GM21367 (cell line): ENCODE data around the gene GOLGA3.
"Not testable (repeated sequence)": the region's sequence is repeated elsewhere in the genome, so short reads cannot be mapped to it uniquely, and the experiment has no call there.

Experiments
- ATAC-seq: cut with Tn5 transposase; IDR thresholded peaks from one replicate; pipeline ENCODE4 v1.9.1; 2021; ENCODE audit not compliant: unreplicated experiment

Gene GOLGA3

GRCh38 chr12:132754160-132754932 is 74.3 kb downstream of the GOLGA3 start:
- ATAC-seq = no peak

- ATAC-seq = not testable (repeated sequence)
Observed at GRCh38 chr12:132753670-132754069, 75.0 kb downstream of the GOLGA3 start.

- no peak for ATAC-seq
Observed at GRCh38 chr12:132748319-132748718, 80.3 kb downstream of the GOLGA3 start.

DNA sequence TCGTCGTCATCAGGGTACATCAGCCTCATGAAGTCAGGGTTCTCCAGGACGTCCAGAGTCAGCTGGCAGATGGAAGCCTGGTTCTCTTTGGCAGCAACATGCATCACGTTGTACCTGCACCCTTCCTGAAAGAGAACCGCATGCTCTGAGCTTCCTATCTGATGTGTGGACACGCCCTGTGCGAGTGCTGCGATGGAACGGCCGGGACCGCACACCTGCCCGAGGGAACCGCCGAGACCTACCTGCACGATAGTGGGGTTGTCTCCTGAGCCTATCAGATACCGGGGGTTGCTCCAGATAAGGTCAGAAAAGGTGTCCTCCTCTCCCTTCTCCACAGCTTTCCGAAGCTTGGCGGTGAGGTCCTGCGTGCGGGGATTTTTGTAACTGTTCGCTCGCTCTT is 80.8 kb downstream of the GOLGA3 start:
- ATAC-seq = no peak

DNA sequence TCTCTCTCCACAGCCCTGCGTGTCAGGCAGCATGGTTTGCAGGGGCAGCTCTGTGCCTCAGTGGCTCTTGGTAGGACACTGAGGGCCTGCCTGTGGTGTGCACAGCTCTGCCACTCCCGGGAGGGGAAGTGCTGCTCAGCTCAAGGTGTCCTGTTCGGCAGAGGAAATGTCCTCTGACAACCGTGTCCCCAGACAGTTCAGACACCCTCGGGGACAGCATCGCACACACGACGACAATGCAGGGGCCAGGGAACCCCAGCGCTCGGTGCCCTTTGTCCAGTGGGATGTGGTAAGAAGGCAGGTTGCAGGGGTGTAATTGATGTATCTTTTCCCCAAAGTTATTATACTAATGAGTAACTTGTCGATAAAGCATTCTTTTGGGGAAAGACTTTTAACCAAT is 81.3 kb downstream of the GOLGA3 start:
- no peak for ATAC-seq

DNA sequence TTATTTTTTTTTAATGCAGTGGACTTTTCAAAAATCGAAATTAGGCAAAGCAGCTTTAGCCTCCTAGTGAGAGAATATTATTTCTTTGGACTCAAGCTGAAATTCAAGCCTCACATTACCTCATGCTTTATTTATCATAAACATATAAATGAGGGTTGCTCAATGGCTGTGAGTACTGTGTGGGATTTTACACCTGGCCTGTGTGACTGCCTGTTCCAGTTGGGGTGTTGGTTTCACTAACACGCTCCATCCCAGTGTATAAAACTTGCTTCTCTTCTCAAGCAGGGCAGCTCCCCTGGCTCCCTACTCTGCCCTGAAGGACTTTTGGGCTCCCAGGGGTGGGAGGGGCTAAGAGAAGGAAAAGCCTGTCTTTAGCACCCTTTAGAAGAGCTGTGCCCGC is 82.1 kb downstream of the GOLGA3 start:
- no peak for ATAC-seq

GRCh38 chr12:132743831-132744230 is 84.8 kb downstream of the GOLGA3 start:
- no peak for ATAC-seq

- no peak for ATAC-seq
Observed at GRCh38 chr12:132741620-132742019, 87.0 kb downstream of the GOLGA3 start.

GRCh38 chr12:132740652-132741051 is 88.0 kb downstream of the GOLGA3 start:
- ATAC-seq = no peak

GRCh38 chr12:132740313-132740646 is 88.4 kb downstream of the GOLGA3 start:
- no peak for ATAC-seq

- ATAC-seq = no peak
Observed at GRCh38 chr12:132739600-132740312, 88.9 kb downstream of the GOLGA3 start.

GRCh38 chr12:132736913-132737312 is 91.8 kb downstream of the GOLGA3 start:
- no peak for ATAC-seq

GRCh38 chr12:132736378-132736777 is 92.3 kb downstream of the GOLGA3 start:
- ATAC-seq = no peak

GRCh38 chr12:132735496-132735895 is 93.2 kb downstream of the GOLGA3 start:
- ATAC-seq = no peak

- ATAC-seq = no peak
Observed at GRCh38 chr12:132734206-132734605, 94.5 kb downstream of the GOLGA3 start.

DNA sequence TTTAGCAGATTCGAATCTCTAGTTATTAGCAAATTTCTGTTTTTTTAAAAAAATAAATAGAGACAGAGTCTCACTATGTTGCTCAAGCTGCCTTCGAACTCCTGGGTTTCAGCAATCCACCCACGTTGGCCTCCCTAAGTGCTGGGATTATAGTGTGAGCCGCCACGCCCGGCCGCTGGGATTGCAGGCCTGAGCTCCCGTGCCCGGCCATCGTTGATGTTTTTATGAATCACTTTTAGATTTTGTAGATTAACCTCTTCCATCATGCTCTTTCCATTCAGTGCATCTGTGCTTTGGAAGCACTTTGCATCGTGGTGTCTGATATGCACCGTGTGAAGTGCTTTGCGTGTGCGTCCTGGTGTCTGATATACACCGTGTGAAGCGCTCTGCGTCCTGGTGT is 97.1 kb downstream of the GOLGA3 start:
- no peak for ATAC-seq

DNA sequence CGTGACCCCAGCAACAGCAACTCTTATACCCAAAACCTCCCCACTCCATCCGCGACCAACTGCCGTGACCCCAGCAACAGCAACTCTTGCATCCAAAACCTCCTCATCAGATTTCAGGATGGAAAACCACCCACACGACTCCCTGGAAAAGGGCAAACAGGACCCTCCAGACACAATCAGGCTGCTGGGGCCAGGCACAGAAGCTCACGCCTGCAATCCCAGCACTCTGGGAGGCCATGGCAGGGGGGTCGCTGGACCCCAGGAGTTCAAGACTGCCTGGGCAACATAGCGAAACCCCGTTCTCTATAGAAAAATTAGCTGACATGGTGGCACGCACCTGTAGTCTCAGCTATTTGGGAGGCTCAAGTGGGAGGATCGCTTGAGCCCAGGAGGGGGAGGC is 98.3 kb downstream of the GOLGA3 start:
- no peak for ATAC-seq

GRCh38 chr12:132729541-132730320 is 98.9 kb downstream of the GOLGA3 start:
- no peak for ATAC-seq

DNA sequence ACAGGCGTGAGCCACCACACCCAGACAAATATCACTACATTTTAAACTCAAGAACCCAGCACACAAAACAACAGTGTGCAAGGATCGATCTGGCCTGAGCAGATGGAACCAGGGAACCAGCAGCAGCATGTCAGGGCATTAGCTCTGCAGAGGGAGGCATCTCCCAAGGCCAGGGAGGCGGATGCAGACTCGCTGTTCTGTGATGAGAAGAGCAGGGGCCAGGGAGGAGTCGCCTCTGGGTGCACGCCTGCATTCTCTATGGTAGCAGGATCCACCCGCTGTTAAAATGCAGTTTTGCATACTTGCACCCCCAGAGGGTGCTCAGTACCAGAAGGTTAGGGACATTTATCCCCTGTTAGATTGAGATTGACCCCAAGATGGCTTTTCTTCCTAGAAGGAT is 100.2 kb downstream of the GOLGA3 start:
- no peak for ATAC-seq

DNA sequence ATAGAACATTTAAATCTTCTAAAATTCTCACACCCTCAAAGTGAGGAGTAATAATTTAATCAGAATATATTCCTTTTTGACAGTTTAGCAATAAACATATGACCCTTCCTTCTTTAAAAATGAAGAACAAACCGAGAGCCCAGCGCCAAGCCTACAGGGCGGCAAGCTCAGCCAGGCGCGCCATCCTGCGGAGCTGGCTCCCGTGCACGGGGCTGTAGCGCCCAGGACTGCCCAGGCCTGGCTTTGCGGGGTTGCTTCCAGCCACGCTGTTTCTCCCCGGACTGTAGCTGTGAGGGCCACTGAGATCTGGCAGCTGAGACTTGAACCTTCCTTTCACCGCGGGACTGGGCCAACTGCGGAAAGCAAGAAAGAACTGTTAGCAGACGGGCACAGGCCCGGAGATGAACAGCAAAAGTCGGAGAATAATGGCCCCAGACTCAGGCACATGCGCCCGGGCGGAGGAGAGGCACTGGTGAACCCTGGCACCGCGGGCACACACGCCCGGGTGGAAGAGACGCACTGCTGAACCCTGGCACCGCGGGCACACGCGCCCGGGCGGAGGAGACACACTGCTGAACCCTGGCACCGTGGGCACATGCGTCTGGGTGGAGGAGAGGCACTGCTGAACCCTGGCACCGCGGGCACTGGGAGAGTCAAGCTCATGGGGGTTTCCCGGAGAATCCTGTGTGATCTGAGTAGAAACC is 101.4 kb downstream of the GOLGA3 start:
- no peak for ATAC-seq

GRCh38 chr12:132726386-132726785 is 102.3 kb downstream of the GOLGA3 start:
- no peak for ATAC-seq
